Stimulated activated CD8-positive, alpha-beta memory T cell treated with anti-CD3 and anti-CD28 coated beads, Interleukin-2, amount 100 ng/mL, for 1 hour (primary cell): ENCODE results near the gene RSPH3.
"Not testable (repeated sequence)": the region's sequence is repeated elsewhere in the genome, so short reads cannot be mapped to it uniquely, and the experiment has no call there.

Experiments used
- DNase-seq, 2 donors: peaks; one replicate each; pipeline ENCODE4 v3.0.0-alpha.2; 2020; ENCODE audit warnings: low read depth in 2 of 2

RSPH3 gene, protein sequence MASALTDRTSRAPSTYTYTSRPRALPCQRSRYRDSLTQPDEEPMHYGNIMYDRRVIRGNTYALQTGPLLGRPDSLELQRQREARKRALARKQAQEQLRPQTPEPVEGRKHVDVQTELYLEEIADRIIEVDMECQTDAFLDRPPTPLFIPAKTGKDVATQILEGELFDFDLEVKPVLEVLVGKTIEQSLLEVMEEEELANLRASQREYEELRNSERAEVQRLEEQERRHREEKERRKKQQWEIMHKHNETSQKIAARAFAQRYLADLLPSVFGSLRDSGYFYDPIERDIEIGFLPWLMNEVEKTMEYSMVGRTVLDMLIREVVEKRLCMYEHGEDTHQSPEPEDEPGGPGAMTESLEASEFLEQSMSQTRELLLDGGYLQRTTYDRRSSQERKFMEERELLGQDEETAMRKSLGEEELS

DNA sequence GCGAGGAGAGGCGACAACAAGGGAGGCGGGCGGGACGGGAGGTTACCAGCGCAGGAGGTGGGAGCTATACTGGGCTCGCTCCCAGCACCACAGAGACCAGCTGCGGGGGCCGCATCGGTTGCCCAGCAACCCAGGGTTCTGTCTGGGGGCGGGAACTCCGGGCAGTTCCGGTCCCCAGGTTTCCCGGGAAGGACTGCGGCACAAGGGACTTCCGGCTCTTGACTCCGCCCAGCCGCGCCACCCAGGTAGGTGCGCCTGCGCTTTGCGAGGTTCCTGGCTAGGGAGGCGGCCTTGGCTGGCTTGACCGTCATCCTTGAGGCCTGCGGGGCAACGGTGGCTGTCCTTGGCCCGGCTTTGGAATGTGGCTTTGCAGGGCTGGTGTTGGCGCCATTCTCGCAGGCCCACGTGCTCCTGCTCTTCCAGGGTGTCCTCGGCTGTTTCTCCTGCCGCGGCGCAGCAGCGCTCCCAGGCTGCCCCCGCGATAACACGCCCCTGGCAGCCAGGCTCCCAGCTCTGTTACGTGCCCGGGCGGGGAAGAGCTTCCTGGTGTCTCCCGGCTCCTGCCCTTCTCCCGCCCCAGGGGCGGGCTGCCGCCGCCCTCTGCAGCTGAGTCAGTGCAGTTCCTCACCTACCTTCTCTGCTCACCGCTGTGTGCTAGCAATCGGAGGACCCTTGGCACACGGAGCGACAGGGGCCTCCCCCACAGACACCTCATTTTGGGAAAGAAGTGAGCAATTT lies at the start of gene RSPH3:
TSS of gene RSPH3 (minus strand) at position 537 of the 738 bp plus-strand sequence. CDS start 652 bp downstream, outside the sequence.
- peak; percentile 69 to 81 for DNase-seq

DNA sequence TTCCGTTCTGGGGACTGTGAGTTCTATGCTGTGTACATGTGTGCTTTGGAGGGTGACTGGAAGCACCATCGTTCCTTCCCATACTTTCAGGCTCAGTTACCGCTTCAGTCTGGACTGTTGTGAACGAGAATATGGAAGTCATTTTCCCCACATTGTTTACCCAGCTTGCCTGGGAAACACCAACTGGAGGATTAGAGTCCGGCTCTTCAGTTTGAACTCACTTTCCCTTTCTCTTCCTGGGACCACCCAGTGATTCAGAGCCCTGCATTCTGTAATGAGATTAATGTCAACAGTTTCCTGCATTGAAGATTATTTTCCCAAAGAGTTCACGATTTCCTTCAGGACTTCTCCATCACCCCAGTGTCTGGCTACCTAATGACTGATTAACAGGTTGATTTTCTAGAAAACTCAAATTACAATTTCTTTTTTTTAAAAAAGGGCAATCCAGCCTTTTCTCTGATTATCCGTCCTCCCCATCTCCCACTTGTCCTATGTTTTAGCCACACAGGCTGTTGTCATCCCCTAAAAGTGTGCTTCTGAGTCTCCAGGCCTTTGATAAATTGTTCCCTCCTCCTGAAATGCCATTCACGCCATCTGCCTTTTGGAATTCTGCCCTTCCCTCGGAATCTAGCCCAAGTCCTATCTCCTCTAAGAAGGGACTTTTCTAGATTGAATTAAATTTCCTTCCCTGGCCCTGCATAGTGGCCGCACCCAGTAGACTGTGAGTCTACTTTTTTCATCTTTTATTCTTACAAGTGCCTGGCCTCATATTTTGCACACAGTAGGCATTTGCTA lies 48.1 kb upstream of the RSPH3 start:
- DNase-seq, result no peak

GRCh38 chr6:159045801-159046200 lies 45.8 kb upstream of the RSPH3 start:
- no peak for DNase-seq

GRCh38 chr6:159044899-159045727 lies 45.1 kb upstream of the RSPH3 start, which contains the start of gene TAGAP:
TAGAP (minus strand) TSS chr6:159044991; CDS start chr6:159044146, 845 bp downstream.
- peak; percentile 64 to 77 for DNase-seq

DNA sequence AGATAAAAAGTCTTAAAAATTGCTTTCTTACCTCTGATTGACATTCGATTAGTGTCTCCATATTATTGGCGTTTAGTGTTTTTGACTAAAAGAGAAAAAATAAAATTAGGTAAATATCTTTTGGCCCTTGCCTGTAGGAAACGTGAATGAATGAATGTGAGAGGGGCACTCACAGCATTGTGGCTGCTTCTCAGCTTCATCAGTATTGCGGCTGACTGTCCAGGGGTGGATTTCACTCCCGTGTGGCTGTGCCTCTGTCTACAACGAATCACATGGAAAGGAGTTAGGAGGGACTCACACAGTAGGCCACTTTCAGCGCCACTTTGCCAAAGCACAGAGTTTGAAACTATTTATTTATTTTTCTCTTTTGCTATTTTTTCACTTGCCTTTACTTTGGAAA lies 43.9 kb upstream of the RSPH3 start:
- DNase-seq, result no peak

GRCh38 chr6:159043251-159043650 lies 43.2 kb upstream of the RSPH3 start:
- DNase-seq, result no peak

GRCh38 chr6:159042826-159043181 lies 42.8 kb upstream of the RSPH3 start:
- DNase-seq, result no peak

DNA sequence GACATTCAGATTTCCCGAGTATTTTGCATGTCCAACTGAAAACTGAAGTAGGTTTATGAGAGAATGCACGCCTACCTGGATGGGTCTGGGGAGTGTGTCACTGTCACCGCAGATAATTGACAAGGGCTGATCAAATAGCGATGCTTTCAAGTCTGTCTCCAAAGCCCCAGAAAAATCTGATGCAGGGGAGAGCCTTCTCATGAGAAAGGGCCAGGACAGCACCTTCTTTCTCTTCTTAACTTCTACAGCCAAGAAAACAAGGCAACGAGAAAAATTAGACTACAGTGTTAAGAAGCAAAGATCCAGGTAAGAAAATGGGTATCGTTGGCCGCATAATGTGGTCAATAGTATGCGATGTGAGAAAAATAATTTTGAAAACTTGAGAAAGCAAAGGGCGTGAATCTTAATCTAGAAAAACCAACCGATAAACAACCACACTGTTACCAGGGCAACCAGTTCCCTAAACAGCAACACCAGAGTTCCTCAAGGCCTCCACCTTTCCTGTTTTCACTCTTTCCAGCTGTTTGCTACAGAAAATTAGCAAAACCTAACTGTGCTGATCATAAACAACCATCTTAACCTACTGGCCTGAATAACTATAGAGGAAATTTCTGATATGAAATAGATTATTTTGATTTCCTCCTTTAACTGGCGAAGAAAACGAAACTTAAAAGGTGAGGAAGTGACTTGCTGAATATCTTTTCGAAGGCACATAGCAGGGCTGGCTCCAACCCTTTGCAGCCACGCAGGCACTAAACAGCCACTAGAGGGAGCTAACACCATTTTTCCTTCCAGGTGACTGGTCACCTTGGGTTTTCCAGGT lies 42.2 kb upstream of the RSPH3 start:
- DNase-seq, result peak in 1 of 2 donors; percentile 58

DNA sequence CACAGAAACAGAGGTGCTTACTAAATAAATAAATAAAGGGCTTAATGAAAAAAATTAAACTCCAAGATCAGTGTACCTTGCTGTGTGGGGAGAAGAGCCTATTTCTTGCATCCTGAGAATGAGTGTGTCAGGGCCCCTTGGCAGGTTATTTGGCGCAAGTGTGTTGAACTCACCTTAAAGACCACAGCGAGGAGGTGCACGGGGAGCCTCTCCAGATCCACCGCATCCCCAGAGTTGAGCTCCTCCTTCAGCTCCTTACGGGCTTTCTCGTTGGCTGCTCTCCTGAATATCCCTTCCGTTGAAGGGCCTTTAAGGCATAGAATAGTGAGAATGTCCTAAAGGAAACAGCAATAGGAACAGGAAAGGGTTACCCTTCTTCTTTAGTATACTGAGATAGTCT lies 41.2 kb upstream of the RSPH3 start:
- no peak for DNase-seq

GRCh38 chr6:159039885-159040258 lies 39.9 kb upstream of the RSPH3 start:
- DNase-seq, result no peak

DNA sequence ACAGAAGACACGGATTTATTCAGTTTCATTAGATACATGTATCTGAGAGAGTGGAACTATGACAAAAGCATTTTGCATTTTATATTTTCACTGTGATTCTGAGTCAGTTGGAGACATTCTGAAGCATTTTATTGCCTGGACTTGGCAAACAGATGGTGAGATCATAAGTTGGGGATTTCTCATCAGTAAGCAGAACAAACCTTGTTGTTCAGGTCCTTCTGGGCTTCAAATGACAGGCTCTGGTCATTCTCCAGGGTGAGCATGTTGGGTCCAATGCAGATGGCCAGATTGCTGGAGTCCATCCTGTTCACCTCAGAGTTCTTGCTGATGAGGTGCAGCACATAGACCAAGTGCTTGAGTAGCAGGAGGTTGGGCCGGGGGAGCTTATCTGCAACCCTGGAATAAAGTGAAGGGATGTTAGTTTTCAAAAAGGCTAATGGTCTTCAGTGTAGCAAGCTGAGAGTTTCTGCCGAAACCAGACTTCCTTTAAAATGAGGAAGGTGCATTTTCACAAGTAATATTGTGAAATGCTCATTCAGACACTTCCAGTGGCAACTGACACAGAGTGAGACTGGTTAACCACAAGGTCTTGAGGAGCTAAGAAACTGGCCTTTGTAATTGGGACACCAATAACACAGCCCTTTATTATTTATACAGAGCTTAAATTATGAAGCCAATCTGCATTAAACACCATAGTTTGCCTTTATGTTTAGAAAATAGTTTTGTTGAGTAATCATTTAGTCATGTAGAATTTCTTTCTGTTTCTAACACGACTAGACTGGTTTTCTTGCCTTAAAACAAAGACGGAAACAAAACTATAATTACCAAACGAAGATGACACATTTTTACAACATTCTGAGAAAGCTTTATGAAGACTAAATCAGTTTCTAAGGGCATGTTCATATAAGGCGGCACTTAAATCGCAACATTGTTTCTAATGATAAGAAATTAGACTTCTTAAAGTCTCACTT lies 39.2 kb upstream of the RSPH3 start:
- no peak for DNase-seq

- not testable (repeated sequence) for DNase-seq
Observed at GRCh38 chr6:159038318-159038717, 38.3 kb upstream of the RSPH3 start.

GRCh38 chr6:159037756-159038290 lies 37.8 kb upstream of the RSPH3 start:
- no peak for DNase-seq

DNA sequence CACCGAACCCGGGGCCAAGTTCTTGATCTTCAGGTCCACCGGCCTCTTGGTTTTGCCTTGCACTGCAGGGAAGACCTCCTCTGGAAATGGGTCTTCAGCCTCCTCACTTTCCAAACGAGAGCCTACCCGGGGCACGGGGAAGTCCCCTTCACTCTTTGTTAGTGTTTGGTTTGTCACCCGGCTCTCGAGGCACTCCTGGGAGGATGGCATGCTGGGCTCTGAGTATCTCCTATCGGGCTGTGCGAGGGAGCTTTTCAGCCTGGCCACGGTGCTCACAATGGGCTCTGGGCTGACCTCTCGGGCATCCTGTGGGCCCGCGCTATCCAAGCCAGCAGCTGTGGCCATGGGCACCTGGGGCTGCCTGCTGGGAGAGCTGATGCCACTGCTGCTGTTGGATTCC lies 36.7 kb upstream of the RSPH3 start:
- DNase-seq, result no peak

DNA sequence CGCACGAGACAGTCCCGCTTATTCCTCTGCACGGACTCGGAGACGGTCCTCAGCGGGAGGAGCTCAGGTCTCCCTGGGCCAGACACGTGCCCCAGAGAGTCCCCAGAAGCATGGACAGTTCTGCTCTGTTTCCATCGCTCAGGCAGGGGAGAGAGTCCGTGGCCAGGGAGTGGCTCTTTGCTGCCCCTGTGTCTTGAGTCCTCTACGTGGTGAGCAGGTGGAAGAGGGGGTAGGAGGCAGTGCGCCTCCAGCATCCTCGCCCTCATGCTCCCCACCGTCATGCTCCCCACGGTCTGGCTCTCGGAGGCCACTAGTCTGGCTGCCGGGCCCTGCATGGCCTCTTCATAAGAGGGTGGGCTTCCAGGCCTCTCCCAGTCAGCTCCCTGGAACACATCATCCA lies 35.9 kb upstream of the RSPH3 start:
- no peak for DNase-seq

DNA sequence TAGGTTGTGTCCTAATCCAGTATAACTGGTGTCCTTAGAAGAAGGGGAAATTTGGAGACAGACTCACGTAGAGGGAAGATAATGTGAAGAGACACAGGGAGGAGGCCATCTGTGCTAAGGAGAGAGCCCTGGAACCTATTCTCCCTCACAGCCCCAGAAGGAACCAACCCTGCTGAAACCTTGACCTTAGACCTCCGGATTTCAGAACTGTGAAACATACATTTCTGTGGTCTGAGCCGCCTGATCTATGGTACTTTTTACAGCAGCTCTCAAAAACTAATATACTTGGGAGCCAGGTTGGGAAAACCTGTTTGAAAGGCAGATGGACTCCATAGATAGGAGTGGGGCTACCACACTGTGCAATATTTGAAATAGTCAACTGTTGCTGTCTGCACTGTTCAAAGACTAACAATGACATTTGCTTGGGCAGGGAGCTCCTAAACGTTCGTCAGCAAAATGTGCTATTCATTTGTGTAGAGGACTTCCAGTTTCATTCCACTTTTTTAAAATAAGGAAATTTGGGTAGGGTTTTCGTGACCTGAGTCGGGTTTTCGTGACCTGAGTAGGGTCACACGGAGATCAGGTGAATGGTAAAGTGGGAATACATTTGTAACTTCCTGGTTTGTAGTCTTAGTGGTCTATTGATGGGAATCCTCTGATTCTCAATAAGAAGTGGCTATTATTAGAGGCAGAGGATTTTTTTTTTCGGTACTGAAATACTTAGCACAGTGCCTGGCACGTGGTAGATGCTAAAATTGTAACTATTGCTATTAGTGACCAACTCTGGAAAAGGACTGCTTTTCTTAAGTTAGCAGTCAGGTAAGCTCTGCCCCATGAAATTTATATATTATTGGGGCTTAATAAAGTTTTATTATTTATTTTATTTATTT lies 33.4 kb upstream of the RSPH3 start:
- DNase-seq, result no peak

GRCh38 chr6:159031846-159032245 lies 31.8 kb upstream of the RSPH3 start:
- no peak for DNase-seq

DNA sequence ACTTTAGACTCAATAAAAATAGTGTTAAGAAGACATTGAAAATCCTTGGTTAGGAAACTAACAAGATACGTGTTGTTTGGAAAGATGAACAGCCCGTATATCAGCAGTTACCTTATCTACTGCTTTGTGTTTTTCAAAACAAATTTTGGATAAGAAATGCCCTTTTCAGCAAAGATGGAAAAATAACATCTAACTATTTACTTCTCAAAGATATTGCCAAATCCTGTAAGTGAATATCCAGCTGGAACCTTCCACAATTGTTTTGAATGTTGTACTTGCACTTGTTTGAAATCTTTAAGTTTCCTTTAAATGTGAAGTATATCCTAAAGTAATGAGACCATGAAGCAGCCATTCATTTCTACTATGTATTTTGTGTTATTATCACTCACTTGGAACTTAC lies 30.2 kb upstream of the RSPH3 start:
- no peak for DNase-seq
